Effector CD8-positive, alpha-beta T cell (primary cell): ENCODE measurements around the gene MAP2K7.

Source experiments
- DNase-seq: peaks from one replicate; lab custom pipeline; 2025; lab: John Stamatoyannopoulos, UW

Gene MAP2K7

DNA sequence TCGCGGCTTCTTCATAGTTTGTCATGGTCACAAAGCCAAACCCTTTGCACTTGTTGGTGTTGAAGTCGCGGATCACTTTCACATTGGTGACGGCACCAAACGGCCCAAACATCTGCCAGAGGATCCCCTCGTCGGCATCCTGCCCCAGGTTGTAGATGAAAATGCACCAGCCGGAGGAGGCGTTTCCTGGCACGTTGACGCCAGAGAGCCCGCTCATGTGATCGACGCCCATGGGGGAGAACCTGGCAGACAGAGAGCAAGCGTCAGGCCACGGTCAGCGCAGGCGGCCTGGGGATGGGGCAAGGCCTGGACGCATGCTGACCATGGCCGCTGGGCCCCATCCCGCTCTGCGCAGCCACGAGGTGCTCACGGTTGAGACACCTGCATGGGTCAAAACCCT is 59.9 kb downstream of the MAP2K7 start:
- no peak for DNase-seq
